ENCODE data around the gene ROCK2.

The ROCK2 gene

DNA sequence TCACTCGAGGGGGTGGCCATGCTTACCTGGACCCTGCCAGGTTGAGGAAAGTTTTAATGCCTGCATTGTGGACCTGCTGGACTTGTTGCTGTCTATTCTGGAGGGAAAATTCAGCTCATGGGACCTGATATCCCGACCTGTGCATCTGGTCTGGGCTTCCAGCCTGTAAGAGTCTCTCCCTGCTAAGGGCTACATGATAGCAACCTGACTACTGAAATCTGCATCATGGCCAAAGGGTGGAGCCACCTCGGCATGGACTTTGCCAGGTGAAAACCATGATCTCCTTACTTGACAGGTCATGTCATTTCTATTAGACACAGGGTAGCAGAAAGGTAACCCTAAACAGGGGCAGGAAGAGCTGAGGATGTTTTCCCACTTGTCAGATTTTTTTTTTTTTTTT lies 202.1 kb downstream of the ROCK2 start:
- no peak for DNase-seq

DNA sequence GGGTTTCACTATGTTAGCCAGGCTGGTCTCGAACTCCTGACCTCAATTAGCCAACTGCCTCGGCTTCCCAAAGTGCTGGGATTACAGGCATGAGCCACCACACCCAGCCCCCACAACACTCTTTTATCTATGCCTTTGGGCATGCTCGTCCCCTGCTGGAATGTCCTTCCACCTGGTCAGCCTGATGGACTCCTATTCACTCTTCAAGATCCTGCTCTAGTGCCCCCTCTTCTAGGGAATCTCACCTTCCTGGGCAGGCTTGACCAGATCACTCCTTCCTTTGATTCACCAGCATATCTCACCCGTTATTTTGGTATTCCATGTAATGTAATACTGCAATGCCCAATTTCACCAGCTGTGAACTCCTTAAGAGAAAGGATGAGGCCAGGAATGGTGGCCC lies 203.1 kb downstream of the ROCK2 start:
- DNase-seq = no peak

DNA sequence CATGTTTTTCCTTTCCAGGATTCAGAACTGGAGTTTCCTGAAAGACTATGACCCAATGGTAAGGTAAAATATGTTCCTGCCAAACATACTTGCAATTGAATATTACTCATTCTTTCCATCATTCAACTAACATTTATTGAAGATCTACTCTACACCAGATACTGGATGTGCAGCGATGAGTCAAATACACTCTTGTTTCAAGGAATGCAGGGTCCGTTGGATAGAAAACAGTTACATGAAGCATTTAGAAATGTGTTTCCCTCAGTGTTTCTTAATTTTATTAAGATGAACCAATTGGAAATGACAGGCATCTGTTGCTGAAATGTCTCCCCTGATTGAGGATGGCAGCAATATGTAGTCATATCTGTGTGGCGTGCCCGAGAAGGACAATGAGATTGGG lies 203.9 kb downstream of the ROCK2 start:
- no peak for DNase-seq

DNA sequence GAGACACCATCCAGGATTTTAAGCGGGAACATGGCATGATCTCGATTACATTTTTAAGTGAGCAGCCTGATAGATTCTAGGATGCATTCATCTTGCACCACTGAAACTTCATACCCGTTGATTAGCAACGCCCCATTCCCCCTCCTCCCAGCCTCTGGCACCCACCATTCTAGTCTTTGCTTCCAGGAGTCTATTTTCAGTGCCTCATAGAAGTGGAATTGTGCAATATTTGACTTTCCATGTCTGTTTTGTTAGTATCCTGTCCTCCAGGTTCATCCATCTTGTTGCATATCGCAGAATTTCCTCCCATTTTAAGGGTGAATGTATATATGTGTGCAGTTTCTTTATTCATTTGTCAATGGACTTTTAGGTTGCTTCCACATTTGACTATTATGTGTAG lies 210.1 kb downstream of the ROCK2 start:
- no peak for DNase-seq

DNA sequence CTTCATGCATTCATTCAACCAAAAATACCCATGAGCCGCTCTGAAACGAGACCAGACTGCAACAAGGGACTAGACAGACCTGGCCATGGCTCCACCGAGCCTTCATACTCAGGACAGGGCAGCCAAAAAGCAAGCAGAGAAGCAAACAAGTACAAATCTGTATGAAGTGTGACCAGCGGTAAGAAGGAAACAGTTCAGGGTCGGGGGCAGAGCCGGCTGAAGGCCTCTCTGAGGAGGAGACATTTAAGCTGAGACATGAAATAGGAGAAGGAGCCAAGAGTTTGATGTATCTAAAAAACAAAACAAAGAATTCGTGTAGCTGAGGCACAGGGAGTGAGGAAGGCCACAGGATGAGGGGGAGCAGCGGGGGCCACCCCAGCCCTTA lies 210.5 kb downstream of the ROCK2 start:
- DNase-seq = no peak

DNA sequence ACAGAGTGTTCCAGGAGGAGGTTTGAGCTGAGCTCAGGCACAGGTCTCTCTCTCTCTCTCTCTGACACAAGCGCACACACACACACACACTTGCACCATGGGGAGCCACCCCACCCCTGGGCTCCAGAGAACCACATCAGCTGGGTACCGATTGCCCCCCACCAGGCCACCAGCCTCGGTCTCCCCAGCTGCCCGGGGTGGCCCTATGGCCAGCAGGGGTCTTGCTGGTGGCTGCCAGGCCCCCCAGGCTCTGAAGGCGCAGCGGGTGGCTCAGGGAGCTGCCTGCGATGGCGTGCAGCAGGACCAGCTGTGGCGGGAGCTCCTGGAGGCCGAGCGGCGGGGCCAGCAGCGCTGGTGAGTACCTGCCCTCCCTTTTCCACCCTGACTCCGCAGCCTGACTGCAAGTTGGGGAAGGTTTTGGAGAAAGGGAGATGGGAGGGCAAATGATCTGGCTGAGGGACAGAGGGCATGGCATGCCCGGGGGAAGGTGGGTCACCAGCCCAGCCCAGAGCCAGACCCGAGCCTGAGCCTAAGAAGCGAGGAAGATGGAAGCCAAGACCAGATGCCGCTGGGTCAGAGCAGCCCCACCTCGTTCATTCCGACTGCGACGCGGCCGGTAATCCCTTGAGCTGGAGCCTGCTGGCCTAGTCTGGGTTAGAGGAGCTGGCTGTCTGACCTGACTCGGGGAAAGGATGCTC lies 211.0 kb downstream of the ROCK2 start:
- no peak for DNase-seq

DNA sequence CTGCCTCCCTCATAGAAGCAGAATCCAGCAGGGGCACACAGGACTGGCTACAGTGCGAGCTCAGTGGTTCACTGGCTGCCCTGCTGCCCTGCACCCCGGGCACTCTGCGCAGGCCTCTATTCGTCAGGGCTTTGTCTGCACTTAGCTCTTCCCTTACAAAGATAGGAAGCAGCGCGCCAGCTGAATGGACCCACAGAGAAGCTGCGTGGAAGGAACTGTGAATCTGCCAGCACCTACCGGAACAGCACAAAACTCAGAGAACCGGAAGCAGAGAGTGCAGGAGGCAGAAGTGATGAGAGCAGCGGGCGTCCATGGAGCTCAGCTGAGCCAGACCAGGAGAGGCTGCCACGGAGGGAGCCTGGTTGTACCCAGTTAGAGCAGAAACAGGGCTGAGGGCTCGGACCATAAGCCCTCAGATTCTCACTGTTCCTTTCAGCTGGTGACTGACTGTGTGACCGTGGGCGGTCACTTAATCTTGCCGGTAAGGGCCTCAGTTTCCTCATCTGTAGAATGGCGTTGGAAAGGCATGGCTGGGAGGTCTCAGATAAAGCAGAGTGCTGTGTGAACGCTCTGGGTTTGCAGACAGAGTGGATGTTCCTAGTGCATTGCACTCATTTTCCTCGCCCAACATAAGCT lies 212.3 kb downstream of the ROCK2 start:
- DNase-seq = no peak

DNA sequence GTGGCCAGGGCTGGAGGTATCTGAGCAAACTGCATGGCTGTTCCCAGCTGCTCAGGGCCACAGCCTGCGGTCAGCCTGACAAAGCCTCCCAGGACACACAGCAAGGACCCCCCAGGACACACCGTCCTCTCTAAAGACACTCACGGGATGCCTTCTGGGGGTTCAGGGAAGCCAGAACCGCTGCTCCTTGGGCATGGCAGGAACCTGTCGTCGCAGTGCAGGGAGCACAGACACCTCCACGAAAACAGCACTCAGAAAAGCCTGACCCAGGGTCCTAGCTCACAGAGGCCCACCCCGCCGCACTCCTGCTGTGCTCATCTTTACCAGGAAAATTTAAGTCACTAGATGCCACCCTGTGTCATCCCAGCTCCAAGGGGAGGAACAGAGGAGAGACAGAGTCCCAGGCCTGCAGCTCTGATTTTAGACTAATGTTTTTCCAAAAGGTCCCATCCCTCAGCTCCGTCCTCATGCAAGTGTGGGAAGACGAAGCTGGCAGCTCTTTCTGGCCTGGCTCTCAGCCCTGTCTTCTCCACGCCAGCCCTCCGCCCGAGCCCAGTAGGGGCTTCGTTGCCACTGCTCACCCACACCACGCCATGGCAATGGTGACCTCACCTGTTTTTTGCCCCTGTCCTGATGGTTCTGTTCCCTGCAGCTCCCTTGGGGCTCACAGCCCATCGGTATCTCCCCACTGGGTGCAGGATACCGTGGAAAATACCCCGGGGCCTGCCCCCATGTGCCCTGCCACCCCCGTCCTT lies 213.1 kb downstream of the ROCK2 start:
- DNase-seq = no peak
